Stimulated activated CD4-positive, alpha-beta T cell treated with anti-CD3 and anti-CD28 coated beads, TNF-alpha, amount 100 ng/mL, for 24 hours (primary cell): Measurements from ENCODE around the gene SAT2.
"Not testable (repeated sequence)": the region's sequence is repeated elsewhere in the genome, so short reads cannot be mapped to it uniquely, and the experiment has no call there.

Experiments
- DNase-seq, 3 experiments: peaks; one replicate each; pipeline ENCODE4 v3.0.0-alpha.2; 2020; ENCODE audit warnings: low read depth in 3 of 3

SAT2 gene

GRCh38 chr17:7627250-7628121 lies at the start of gene SAT2:
SAT2 (minus strand) TSS chr17:7627821; CDS start chr17:7627635, 186 bp downstream.
- peak; percentile 57 to 86 (median 78) for DNase-seq

DNA sequence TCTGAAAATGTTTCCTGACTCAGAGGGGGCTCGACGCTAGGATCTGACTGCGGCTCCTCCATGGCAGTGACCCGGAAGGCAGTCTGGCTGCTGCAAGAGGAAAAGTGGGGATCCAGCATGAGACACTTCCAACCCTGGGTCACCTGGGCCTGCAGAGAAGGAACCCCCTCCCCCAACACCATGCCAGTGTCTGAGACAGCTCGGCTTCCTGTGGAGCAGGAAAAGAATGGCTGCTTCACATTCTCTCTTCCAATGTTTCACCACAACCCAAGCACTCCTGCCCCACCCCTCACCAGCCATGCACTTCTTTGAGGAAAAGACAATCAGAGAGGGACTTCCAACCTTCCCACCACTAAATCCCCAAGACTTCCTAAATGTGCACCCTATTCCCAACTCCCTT lies 48.9 kb upstream of the SAT2 start:
- no peak for DNase-seq

DNA sequence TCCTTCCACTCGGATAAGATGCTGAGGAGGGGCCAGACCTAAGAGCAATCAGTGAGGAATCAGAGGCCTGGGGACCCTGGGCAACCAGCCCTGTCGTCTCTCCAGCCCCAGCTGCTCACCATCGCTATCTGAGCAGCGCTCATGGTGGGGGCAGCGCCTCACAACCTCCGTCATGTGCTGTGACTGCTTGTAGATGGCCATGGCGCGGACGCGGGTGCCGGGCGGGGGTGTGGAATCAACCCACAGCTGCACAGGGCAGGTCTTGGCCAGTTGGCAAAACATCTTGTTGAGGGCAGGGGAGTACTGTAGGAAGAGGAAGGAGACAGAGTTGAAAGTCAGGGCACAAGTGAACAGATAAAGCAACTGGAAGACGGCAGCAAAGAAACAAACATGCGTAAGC lies 47.3 kb upstream of the SAT2 start:
- no peak for DNase-seq

- DNase-seq, result peak in 1 of 3 experiments; percentile 49
These were observed 45.6 kb upstream of the SAT2 start for GRCh38 chr17:7673239-7673638.

GRCh38 chr17:7668482-7668881 lies 40.9 kb upstream of the SAT2 start:
- DNase-seq, result no peak

DNA sequence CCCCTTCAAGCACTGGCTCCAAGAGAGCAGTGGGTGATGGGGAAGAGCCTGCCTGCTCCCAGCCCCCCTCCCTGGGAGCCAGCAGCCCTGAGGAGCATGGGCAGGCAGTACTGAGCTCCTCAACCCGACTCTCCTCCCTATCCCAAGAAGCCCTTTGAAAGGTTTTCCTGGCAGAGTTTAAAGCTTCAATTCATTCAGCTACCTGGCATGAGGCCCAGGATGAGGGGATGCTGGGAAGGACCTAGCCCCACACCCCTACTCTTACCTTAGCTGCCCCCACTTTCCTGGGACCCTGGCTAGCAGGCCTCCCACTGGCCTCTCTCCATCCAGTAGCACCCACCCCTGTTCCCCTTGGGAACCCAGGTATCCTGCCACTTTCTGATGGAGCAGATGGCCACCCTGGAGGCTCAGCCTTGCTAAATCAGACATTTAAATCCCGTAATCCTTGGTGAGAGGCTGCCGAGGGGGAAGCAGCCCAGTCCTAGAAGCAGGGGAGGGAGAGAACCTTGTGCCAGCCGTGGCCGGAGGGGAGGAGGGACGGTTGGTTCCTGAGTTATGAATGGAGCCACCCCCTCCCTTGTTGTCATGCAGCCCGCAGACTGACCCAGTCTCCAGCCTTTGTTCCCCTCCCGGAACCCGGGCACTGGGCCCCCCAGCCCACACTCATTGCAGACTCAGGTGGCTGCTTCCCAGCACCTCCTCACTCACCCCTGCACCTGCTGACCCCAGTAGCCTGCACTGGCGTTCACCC lies 40.2 kb upstream of the SAT2 start:
- no peak for DNase-seq

DNA sequence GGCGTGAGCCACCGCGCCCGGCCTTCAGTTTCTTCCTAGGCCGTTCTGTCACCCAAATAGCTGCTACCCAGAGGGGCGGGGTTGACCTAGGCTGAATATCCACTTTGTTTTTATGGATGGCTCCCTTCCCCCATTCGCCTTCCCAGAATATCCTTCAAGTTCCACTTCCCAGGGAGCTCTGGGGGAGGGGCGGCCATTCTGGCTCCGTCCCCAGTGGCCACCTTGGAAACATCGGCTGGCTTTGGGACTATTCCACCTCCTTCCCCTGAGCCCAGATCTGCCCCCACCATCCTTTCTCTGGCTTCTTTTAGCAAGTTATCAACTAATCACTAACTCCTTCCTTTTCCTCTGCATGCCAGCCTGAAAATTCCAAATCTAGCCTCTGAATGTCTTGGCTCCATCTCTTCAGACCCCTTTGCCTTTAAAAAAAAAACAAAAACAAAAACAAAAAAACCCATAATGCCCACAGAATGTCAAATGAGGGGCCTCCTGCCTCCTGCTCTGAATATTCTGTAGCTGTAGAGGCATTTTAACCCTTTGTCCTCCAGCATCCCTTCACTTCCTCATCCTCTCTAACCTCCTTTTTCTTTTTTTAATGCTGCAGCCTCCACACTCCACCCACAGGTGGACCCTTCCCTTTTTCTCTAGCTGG lies 29.5 kb upstream of the SAT2 start:
- DNase-seq, result no peak

GRCh38 chr17:7655541-7655840 lies 27.9 kb upstream of the SAT2 start:
- no peak for DNase-seq

DNA sequence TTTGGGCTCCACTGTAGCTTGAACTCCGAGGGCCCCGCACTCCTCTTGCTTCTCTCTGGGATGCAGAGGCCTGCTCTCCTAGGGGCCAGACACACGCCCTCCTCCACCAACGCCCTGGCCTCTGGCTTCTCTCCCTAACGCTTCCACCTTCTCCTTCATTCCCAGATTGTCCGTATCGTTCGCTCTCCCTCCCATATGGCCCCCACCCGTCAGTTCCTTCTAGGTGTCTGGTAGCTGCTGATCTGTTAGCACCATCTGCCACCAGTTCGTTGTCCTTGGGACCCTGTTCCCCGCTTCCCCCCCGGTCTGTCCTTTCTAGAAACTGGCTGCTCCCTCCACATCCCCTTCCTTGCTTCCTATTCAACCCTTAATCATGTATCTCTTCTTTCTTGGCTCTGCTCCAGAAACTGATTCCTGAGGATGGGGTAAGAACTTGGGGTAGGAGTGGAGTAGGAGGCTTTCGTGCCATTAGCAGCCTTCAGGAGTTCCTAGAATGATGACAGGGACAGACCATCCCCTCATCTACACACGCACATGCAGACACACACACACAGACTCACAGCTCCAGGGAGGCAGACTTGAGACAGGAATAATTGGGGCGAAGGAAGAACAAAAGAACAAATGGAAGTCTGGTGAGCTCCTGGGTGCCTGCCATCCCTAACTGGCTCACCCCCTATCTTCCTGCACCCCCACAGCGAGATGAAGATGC lies 27.4 kb upstream of the SAT2 start:
- no peak for DNase-seq

- DNase-seq, result no peak
These were observed 25.1 kb upstream of the SAT2 start for GRCh38 chr17:7652388-7653356.

- DNase-seq, result no peak
These were observed 24.2 kb upstream of the SAT2 start for GRCh38 chr17:7651665-7652387.

DNA sequence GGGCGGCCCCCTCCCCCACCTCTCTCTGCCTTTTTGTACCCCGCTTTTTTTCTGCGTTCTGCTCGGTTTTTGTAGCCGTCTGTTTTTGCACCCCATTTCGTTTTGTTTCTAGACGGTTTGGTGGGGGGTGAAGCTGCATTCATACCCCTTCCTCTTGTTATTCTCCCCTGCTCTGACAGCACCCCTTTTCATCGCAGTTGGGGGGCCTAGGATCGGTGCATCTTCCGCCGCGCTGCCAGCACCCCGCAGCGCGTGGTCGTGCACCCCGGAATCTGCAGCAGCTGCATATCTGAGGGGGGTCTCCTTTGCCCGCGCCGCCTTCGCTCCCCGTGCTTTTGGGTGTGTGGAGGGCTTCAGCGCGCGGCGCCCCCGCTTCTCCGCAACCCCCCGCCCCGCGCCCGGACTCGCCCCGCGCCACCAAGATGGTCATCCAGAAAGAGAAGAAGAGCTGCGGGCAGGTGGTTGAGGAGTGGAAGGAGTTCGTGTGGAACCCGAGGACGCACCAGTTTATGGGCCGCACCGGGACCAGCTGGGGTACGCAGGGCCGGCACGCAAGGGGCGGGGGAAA lies 23.6 kb upstream of the SAT2 start:
- DNase-seq, result no peak

DNA sequence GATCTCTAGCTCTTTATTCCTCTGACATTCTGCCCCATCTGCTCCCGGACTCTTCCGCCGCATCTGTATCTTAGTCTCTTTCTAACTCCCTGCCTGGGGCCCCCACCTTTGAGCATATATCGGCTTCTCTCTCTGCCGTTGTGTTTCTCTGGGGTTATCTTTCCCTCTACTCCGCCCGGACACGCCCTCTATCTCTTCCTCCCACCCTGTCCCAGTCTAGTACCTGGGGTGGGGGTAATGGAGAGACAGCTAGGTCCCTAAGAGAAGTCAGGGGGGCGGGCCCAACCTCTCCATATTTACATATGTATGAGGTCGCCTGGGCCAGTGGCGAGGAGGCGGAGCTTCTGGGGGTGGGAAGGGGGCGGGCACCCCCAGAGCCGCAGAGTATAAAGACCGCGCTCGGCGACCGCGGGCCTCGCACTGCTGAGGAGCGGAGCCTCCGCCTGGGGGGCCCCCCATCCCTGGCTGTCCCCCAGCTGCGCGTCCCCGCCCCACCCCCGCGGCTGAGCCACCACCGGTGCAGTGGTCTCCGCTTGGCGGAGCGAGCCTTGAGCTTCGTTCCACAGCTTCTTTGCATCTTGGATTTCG lies 23.0 kb upstream of the SAT2 start, which contains the start of gene ATP1B2:
Gene ATP1B2, plus strand, starts transcription at position 418 of the 588 bp plus-strand sequence. CDS start 593 bp downstream, outside the sequence.
- peak; percentile 38 to 71 (median 45) for DNase-seq

DNA sequence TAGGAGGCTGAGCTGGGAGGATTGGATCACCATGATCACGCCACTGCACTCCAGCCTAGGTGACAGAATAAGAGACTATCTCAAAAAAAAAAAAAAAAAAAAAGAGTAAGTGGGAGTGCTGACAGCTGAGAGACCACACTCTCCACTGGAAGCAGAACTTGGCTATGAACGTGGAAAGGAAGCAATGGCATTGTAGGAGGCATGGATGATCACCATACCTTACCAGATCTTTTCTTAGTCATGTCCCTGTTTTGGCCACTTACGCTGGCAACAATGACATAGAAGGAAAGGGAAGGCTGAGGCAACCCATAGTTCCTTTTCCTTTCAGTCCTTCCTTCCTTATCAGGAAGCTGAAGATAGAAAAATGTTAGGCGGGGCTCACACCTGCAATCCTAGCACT lies 19.4 kb upstream of the SAT2 start:
- DNase-seq, result no peak

- no peak for DNase-seq
These were observed 18.8 kb upstream of the SAT2 start for GRCh38 chr17:7646457-7646856.

- no peak for DNase-seq
These were observed 17.2 kb upstream of the SAT2 start for GRCh38 chr17:7644775-7645174.

DNA sequence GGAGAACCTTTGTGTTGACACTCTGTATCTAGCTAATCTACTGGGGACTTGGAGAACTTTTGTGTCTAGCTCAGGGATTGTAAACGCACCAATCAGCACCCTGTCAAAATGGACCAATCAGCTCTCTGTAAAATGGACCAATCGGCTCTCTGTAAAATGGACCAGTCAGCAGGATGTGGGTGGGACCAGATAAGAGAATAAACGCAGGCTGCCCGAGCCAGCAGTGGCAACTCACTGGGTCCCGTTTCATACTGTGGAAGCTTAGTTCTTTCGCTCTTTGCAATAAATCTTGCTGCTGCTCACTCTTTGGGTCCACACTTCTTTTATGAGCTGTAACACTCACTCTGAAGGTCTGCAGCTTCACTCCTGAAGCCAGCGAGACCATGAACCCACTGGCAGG lies 14.0 kb upstream of the SAT2 start:
- not testable (repeated sequence) for DNase-seq

DNA sequence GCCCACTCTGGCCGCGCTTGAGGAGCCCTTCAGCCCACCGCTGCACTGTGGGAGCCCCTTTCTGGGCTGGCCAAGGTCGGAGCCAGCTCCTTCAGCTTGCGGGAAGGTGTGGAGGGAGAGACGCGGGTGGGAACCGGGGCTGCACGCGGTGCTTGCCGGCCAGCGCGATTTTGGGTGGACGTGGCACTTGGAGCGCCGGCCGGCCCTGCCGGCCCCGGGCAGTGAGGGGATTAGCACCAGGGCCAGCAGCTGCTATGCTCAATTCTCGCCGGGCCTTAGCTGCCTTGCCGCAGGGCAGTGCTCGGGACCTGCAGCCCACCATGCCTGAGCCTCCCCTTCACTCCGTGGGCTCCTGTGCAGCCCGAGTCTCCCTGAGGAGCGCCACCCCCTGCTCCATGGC lies 13.2 kb upstream of the SAT2 start:
- DNase-seq, result no peak

GRCh38 chr17:7636163-7636562 lies 8.5 kb upstream of the SAT2 start:
- DNase-seq, result no peak
